ENCODE results near the gene ANKRD6.
"Not testable (repeated sequence)": the region's sequence is repeated elsewhere in the genome, so short reads cannot be mapped to it uniquely, and the experiment has no call there.

Gene ANKRD6

DNA sequence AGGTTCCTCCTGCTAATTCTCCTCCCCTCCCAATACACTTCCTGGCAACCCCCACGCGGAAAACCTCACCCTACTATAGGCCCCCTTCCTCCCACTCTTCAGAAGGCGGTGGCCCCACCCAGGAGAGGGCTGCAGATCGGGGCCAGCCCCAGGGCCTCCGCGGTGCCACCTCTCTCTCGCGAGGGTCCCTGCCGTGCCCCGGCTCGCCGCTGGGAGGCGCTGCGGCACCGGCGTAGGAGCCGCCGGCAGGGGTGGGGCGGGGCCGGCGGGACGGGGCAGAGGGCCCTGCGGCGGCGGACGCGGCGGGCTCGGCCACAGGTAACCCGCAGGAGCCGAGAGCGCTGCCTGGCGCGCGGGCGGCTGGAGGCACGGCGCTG is at the start of gene ANKRD6:
Gene ANKRD6, plus strand, starts transcription at position 278 of the 377 bp plus-strand sequence. CDS start 133,825 bp downstream, outside the sequence.
- FAIRE-seq (no peak), DNase-seq (ENCODE audit: low spot score) (no peak)

GRCh38 chr6:89385156-89385667 is 47.7 kb upstream of the ANKRD6 start:
- no peak for FAIRE-seq
- DNase-seq (ENCODE audit: low spot score) = peak; percentile 16

DNA sequence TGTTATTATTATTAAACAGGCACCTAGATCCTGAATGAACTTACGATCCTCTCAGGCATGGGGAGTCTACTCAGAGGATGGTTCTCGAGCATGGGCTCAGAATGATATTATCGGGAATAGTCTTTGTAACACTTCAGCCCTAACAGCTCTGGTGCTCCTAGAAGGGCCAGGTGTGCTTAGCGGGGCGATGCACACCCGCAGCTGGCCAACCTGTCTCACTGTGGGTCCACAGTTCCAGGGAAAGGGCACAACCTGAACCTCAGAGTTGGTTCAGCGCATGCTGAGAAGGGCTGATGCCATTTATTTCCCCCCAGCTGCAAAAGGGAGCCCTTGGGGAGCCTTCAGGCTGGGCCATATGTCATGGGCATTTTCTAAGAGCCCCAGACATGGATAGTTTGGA is 47.1 kb upstream of the ANKRD6 start:
- DNase-seq (ENCODE audit: low spot score) = no peak
- no peak for FAIRE-seq

- no peak for FAIRE-seq
These were observed 45.9 kb upstream of the ANKRD6 start for GRCh38 chr6:89386917-89387491.

DNA sequence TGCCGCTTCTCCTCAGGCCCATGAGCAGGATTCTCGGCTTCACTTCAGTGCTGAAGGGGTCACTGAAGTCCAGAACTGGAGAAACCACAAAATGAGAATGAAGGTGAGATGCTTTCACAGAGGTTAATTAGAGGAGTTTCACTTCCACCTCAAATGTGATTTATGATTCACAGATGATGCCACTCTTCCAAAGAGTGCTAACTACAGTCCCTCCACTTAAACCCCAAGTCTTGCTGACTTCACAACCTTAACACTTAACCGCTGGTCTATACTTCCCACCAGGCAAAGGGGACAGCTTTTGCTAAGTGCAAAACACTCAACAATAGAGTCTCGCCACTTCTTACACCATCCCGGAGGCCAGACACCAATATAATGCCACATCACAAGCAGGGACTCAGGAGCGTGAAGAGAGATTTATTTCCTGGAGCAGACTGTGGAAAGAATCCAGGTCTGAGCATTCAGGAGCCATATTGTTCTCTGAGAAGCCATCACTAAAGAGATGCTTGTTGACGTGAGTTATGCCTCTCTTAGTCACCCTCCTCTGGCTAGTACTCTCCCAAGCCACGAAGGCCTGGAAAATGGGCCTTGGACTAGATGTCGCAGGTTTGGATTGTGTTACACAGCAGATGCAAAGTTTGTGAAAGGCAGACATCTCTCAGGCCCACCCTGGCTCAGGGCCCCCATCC is 45.3 kb upstream of the ANKRD6 start:
- no peak for DNase-seq (ENCODE audit: low spot score)
- no peak for FAIRE-seq

More at GRCh38 chr6:89386917-89387491, 45.9 kb upstream of the ANKRD6 start:
- DNase-seq (ENCODE audit: low spot score) = no peak

DNA sequence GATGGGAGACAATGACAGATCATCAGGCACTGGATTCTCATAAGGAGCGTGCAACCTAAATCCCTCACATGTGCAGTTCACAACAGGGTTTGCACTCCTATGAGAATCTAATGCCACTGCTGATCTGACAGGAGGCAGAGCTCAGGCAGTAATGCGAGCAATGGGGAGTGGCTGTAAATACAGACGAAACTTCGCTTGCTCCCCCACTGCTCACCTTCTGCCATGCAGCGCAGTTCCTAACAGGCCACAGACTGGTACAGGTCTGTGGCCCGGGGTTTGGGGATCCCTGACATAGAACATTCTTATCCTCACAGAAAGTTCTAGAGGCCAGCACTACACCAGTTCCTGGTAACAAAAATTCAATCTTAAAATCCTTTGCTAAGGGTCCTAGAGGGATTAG is 44.1 kb upstream of the ANKRD6 start:
- FAIRE-seq = no peak

DNA sequence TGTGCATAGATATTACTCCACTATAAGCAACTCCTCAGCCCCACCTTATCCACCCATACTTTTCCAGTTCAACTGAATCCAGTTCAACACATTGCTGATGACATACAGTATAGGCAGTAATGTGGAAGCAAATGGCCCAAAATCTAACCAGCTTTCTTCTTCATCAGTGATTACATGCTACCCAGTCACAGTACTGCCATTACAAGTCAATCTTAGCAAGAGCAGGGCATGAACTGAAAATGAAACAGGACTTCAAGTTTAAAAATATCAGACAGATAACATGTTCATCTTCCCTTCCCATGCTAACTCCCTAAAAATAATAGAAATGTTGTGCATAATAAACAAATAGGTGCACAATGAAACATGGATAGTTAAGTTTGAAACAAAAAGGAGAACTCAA is 40.1 kb upstream of the ANKRD6 start:
- FAIRE-seq (no peak), DNase-seq (ENCODE audit: low spot score) (no peak)

More for the DNA sequence above, 44.1 kb upstream of the ANKRD6 start:
- DNase-seq (ENCODE audit: low spot score) = no peak

DNA sequence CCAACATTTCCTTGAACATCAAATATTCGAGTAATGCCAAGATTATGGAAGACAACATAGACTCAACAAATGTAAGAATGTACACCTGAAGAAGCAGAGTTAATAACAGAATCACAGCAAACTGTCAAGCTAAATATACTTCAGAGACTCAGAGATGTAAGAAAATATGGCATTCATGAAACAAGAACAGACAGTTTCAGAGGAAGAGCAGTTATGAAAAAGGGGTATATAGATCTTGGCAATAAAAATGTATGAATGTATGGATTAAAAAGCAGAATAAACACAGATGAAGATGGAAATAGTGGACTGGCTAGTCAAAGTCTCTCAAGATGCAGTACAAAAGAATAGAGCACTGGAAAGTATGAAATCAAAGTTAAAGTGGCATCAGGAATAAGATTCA is 39.3 kb upstream of the ANKRD6 start:
- FAIRE-seq = no peak
- no peak for DNase-seq (ENCODE audit: low spot score)

DNA sequence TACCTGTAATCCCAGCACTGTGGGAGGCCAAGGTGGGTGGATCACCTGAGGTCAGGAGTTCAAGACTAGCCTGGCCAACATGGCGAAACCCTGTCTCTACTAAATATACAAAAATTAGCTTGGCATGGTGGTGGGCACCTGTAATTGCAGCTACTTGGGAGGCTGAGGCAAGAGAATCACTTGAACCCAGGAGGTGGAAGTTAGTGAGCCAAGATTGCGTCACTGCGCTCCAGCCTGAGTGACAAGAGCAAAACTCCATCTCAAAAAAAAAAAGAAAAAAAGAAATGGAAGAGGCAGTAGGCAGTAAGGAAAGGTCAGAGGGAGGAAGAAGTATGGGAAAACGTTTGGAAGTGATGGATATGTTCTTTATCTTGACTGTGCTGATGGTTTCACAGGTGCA is 35.1 kb upstream of the ANKRD6 start:
- not testable (repeated sequence) for FAIRE-seq; DNase-seq (ENCODE audit: low spot score)

- no peak for DNase-seq (ENCODE audit: low spot score)
- no peak for FAIRE-seq
These were observed 34.0 kb upstream of the ANKRD6 start for GRCh38 chr6:89398762-89399525.

- DNase-seq (ENCODE audit: low spot score) = no peak
- no peak for FAIRE-seq
These were observed 32.9 kb upstream of the ANKRD6 start for GRCh38 chr6:89400050-89400449.

DNA sequence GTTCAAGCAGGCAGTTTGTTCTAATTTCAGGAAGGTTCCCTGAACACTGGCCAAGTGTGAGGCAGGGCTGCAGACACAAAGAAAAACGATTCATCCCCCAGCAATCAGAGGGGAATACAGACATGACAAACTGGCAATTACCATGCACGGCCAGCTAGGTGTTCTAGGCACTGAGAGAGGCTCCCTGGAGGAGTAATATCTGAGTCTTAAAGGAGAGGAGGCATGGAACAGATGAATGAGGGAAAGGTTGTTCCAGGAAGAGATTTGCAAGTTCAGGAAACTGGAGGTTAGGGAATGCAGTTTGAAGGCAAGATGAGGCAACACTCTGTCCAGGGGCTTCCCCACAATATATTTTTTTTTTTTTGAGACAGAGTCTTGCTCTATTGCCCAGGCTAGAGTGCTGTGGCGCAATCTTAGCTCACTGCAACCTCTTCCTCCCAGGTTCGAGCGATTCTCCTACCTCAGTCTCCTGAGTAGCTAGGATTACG is 32.0 kb upstream of the ANKRD6 start:
- no peak for DNase-seq (ENCODE audit: low spot score)

GRCh38 chr6:89402776-89403175 is 30.2 kb upstream of the ANKRD6 start:
- DNase-seq (ENCODE audit: low spot score) = no peak
- no peak for FAIRE-seq

More for the DNA sequence above, 32.0 kb upstream of the ANKRD6 start:
- FAIRE-seq = no peak

- FAIRE-seq (no peak), DNase-seq (ENCODE audit: low spot score) (no peak)
These were observed 28.4 kb upstream of the ANKRD6 start for GRCh38 chr6:89404512-89404911.

DNA sequence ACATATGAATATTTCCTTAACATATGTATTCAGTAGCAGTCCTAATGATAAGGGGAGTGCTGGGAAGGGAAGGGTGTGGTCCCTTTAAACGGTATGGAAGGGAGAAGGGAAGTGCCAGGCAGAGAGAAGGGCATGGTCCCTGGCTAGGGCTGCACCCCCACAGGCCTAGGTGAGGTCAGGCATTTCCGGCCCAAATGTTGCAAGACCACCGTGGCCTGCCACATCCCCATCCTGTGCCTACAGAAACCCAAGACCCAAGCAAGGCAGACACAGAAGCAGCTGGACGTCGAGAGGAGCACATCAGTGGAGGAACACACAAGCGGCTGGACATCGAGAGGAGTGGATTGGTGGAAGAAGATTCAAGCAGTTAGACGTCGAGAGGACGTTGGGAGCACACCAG is 26.8 kb upstream of the ANKRD6 start:
- FAIRE-seq (no peak), DNase-seq (ENCODE audit: low spot score) (no peak)

DNA sequence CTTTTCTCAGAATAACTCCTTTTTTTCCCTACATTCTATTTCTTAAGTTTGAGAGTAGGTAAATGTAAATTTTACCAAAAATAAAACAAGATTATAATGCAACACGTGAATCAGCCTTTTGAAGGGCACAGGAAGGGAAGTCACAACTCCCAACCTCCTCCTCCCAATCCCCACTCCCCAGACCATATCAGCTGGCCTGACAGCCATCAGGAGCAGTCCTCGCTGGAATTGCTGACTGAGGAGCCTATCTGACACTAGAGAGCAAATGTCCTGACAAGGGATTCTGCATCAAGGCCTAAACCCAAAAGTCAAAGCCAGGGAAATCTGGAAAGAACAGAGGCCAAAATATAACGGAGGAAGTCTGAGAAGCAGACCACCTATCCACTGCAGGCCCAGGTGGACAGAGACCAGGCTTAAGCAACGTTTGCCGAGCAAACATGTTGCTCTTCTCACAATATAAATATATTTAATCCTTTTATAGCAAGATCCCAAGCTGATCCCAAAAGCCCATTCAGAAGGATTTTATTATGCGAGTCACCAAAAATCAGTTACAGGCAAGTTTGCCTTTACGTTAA is 23.4 kb upstream of the ANKRD6 start:
- no peak for FAIRE-seq
- DNase-seq (ENCODE audit: low spot score) = no peak

GRCh38 chr6:89410231-89410761 is 22.7 kb upstream of the ANKRD6 start:
- no peak for DNase-seq (ENCODE audit: low spot score)
- FAIRE-seq = no peak

DNA sequence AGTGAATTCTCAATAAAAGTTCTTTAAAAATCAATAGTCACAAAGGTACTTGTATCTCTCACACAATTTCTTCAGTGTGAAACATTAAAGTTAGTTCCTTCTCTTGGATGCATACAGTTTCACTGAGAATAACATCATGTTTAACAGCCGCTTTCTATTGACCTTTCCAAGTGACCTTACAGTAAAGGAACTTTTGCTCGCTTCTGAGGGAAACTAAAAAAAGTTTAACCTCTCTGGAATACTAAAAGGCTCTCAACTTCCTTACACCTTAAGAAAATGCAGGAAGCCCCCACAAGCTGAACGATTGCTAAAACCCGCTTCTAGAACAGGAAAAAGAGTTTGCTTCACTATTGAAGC is 22.2 kb upstream of the ANKRD6 start:
- no peak for FAIRE-seq

DNA sequence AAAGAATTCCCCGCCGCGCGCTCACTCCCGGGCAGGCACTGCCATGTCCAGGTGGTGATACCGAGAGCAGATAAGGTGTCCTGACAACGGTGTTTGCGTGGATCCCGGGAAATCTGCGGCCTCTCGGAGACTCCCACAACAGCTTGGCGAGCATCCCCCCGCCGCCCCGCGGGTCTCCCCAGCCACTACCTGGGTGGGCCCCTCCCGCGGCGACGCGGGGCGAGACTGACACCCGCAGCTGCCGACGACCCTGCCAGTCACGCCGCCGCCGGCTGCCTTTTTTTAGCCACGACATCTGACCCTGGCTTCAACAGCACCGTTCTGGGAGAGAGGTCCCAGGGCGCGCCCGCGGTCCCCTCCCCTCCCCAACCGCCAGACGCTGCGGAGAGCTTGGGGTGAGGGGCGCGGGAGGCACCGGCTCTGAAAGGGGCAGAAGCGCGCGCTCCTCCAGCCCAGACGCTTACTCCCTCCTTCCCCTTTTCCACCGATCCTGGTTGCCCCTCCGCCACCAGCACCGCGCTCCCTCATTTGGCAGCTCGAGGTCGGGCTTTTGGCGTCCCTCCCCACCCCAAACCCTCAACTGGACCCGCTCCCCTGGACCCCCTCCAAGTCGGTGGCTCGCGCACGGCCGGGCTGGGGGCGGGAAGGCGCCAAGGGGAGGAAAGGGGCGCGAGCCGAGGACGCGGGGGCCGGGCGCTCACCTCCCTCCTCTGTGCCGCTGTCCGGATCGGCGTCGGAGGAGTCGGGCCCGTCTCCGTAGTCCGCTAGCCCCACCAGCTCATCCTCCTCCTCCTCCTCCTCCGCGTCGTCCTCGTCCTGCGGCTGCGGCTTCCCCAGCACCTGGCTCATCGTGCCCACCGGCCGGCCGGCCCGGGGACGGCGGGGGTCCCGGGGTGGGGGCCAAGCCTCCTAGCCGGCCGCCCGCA is 21.5 kb upstream of the ANKRD6 start:
- FAIRE-seq (no peak), DNase-seq (ENCODE audit: low spot score) (no peak)

More for the DNA sequence above, 22.2 kb upstream of the ANKRD6 start:
- DNase-seq (ENCODE audit: low spot score) = no peak
